Natural killer cell (primary cell): ENCODE results near the gene C10orf53. TPM values are rescaled to one million over a fixed set of nuclear protein-coding genes. Genes with fewer than 3 reads are reported as not detected.

Experiments used
- ATAC-seq, 3 donors: fragments of 150-1000 bp in 2 of 3; fragments of 200-7000 bp in 1 of 3; cut with Tn5 transposase; 1 replicate in 1 of 3; 2 replicates in 2 of 3; pipeline ENCODE4 v1.10.0; 2021; ENCODE audit warnings: mild to moderate bottlenecking in 2 of 3, moderate library complexity in 2 of 3
- DNase-seq, 2 donors: peaks; one replicate each; pipeline versions ENCODE4 v3.0.0 to v3.0.0-alpha.2; 2013 to 2021; ENCODE audit warnings: mixed read lengths in 1 of 2
- H3K27ac ChIP-seq: one replicate; pipeline ENCODE4 v1.5.1; 2013; ENCODE audit warnings: mild to moderate bottlenecking, low read length
- H3K27me3 ChIP-seq: one replicate; pipeline ENCODE4 v1.6.1; 2013; ENCODE audit warnings: low read length; ENCODE audit not compliant: control insufficient read depth, insufficient read depth
- H3K36me3 ChIP-seq: one replicate; pipeline ENCODE4 v1.6.1; 2013; ENCODE audit warnings: low read length; ENCODE audit not compliant: control insufficient read depth, insufficient read depth
- H3K4me1 ChIP-seq: one replicate; pipeline ENCODE4 v1.6.1; 2013; ENCODE audit warnings: low read length; ENCODE audit not compliant: control insufficient read depth, insufficient read depth
- H3K4me3 ChIP-seq: one replicate; pipeline ENCODE4 v1.5.1; 2013; ENCODE audit warnings: low read length
- H3K9me3 ChIP-seq: one replicate; pipeline ENCODE4 v1.6.1; 2013; ENCODE audit warnings: low read length; ENCODE audit not compliant: control insufficient read depth, insufficient read depth
- H3K27ac Mint-ChIP-seq, 2 donors: one replicate each; pipeline ENCODE4 v1.8.0; 2022; ENCODE audit warnings: mild to moderate bottlenecking in 2 of 2, mixed read lengths in 2 of 2, moderate library complexity in 1 of 2
- H3K27me3 Mint-ChIP-seq, 2 donors: one replicate each; pipeline ENCODE4 v1.8.0; 2022; ENCODE audit warnings: low read depth in 2 of 2, mixed read lengths in 2 of 2
- H3K36me3 Mint-ChIP-seq: one replicate; pipeline ENCODE4 v1.8.0; 2022; ENCODE audit warnings: mixed read lengths
- H3K4me1 Mint-ChIP-seq, 2 donors: one replicate each; pipeline ENCODE4 v1.8.0; 2022; ENCODE audit warnings: mixed read lengths in 2 of 2
- H3K4me3 Mint-ChIP-seq: one replicate; pipeline ENCODE4 v1.8.0; 2022; ENCODE audit warnings: mild to moderate bottlenecking, moderate library complexity, mixed read lengths
- H3K9me3 Mint-ChIP-seq, 2 donors: one replicate each; pipeline ENCODE4 v1.8.0; 2022; ENCODE audit warnings: mixed read lengths in 2 of 2
- WGBS: methylation state at CpG from one replicate; pipeline ENCODE4 v1.1.7; 2013; ENCODE audit warnings: missing lambda C conversion rate; ENCODE audit not compliant: insufficient coverage; 5-methylcytosine and 5-hydroxymethylcytosine counted together
- intact Hi-C: fragments of 100-400 bp; cut with micrococcal nuclease; formaldehyde crosslinking; loops from one replicate; pipeline ENCODE4 v1.14.2; 2022
- total RNA-seq, 4 donors: library from RNA; stranded (reverse); fragments of 120-200 nt in 1 of 4; gene quantifications; one replicate each; pipeline versions ENCODE4 v1.2.3 to v1.2.4, GENCODE V29; 2013 to 2022
- TF ChIP-seq, protein P1 (sequence below): fragments of 200-600 bp; IDR thresholded peaks from one replicate; pipeline ENCODE4 v1.8.0; 2022; ENCODE audit warnings: antibody characterized with exemption

Gene C10orf53
- total RNA-seq, 3 donors from 2014 or later (not counting 1 experiment from before 2014, with no cell fraction given): not detected

DNA sequence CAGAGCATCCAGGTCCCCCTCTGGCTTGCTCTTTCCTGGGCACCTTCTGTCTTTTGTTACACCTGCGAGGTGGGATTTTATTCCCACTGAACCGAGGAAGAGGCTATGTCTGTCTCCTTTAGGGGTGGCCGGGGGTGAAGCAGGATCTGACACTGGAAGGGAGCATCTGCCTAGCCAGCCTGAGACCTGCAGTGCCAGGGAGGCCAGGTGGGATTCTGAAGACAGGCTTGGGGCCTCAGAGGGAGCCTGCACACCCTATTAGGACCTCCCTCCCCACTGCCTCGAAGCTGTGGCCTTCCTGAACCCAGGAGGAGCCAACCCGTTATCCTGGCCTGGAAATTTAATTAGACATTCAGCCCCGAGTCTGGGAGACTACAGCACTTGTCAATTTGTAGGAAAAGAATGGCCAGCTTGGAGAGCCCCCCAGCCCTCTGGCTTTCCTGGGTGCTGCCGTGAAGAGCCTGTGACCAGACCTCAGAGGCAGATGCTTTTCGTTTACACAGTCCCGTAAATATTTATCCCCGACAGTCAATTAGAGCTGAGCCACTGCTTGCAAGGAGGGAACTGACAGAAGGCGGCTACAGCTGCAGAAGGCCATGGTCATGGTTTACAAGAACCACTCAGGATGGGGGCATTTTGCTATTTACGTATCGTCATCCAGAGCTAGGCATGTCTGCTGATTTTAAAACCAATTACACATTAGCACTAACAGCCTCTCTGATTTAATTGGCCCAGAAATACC, 46.0 kb upstream of the C10orf53 start:
- Mint-ChIP-seq H3K9me3 (no peaks in the 10 kb centered on the region), H3K36me3 (no peaks in the 10 kb centered on the region), H3K4me1 (no peaks in the 10 kb centered on the region), H3K27me3 (peaks cover 21 to 26% of the 10 kb centered on the region in 2 donors), H3K4me3 (no peak overlapping the region), H3K27ac (no peak overlapping the region)
- H3K9me3 ChIP-seq: no peaks in the 10 kb centered on the region
- intact Hi-C loops: no loop called here
- DNase-seq (no peak), ATAC-seq (no peak)
- H3K4me1 ChIP-seq: no peaks in the 10 kb centered on the region
- 66% methylated on average over 13 of the region's 13 CpGs for WGBS
- no peaks in the 10 kb centered on the region for H3K27me3 ChIP-seq
- no peak overlapping the region for H3K4me3 ChIP-seq
- H3K27ac ChIP-seq: no peak overlapping the region
- H3K36me3 ChIP-seq: no peaks in the 10 kb centered on the region
- TF ChIP-seq, protein P1, sequence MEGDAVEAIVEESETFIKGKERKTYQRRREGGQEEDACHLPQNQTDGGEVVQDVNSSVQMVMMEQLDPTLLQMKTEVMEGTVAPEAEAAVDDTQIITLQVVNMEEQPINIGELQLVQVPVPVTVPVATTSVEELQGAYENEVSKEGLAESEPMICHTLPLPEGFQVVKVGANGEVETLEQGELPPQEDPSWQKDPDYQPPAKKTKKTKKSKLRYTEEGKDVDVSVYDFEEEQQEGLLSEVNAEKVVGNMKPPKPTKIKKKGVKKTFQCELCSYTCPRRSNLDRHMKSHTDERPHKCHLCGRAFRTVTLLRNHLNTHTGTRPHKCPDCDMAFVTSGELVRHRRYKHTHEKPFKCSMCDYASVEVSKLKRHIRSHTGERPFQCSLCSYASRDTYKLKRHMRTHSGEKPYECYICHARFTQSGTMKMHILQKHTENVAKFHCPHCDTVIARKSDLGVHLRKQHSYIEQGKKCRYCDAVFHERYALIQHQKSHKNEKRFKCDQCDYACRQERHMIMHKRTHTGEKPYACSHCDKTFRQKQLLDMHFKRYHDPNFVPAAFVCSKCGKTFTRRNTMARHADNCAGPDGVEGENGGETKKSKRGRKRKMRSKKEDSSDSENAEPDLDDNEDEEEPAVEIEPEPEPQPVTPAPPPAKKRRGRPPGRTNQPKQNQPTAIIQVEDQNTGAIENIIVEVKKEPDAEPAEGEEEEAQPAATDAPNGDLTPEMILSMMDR: no peak

DNA sequence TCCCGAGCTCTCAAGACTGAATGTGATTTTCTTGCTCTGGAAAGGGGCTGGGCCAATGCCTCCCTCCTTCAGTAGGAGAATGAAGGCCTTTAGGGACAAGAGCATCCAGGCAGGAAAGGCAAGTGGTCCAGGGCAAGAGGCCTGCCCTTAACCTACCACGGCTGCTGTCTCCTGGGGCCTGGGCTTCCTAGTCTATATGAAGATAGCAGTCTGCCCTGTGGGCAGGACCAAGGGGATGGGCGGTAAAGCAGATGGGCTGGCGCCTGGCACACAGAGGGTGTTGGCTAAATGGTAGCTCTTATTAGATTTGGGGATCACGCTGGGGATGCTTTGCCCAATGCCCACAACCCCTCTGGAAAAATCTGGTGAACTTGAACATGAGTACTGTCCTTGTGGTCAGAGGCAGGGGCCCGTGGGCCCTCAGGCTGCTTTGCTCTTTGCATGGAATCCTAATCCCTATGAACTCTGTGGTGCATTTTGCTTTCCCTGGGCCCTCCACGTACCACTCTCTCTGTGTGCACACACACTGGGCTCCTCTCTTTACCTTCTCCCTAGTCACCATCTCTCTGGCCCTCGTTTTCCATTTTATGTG, 45.3 kb upstream of the C10orf53 start:
- no peaks in the 10 kb centered on the region for H3K36me3 Mint-ChIP-seq
- Histone ChIP-seq H3K27ac (no peak overlapping the region), H3K36me3 (no peaks in the 10 kb centered on the region), H3K27me3 (no peaks in the 10 kb centered on the region), H3K4me3 (no peak overlapping the region), H3K4me1 (no peaks in the 10 kb centered on the region), H3K9me3 (no peaks in the 10 kb centered on the region)
- peaks cover 21 to 28% of the 10 kb centered on the region in 2 donors for H3K27me3 Mint-ChIP-seq
- DNase-seq (no peak), ATAC-seq (no peak)
- intact Hi-C loops: no loop called here
- TF ChIP-seq, protein P1: no peak
- no peaks in the 10 kb centered on the region for H3K4me1 Mint-ChIP-seq
- H3K4me3 Mint-ChIP-seq: no peak overlapping the region
- WGBS: 83% methylated on average over 7 of the region's 8 CpGs
- no peak overlapping the region for H3K27ac Mint-ChIP-seq
- no peaks in the 10 kb centered on the region for H3K9me3 Mint-ChIP-seq

- Histone ChIP-seq H3K4me1 (no peaks in the 10 kb centered on the region), H3K9me3 (no peaks in the 10 kb centered on the region), H3K4me3 (no peak overlapping the region), H3K27ac (no peak overlapping the region), H3K36me3 (no peaks in the 10 kb centered on the region), H3K27me3 (peaks cover 3% of the 10 kb centered on the region)
- Mint-ChIP-seq H3K4me1 (no peaks in the 10 kb centered on the region), H3K27ac (no peak overlapping the region), H3K27me3 (peaks cover 26 to 45% of the 10 kb centered on the region in 2 donors), H3K36me3 (no peaks in the 10 kb centered on the region), H3K4me3 (no peak overlapping the region), H3K9me3 (no peaks in the 10 kb centered on the region)
- DNase-seq (no peak), ATAC-seq (no peak)
- WGBS: 86% methylated on average over 3 of the region's 3 CpGs
- TF ChIP-seq, protein P1: no peak
- intact Hi-C loops: no loop called here
Measured at GRCh38 chr10:49642311-49642710, 37.1 kb upstream of the C10orf53 start.
